ENCODE data around the gene HACD2.

HACD2 gene

GRCh38 chr3:123568875-123569274, 16.0 kb downstream of the HACD2 start:
- DNase-seq (ENCODE audit: low spot score): no peak

GRCh38 chr3:123568034-123568433, 16.8 kb downstream of the HACD2 start:
- no peak for DNase-seq (ENCODE audit: low spot score)

GRCh38 chr3:123564056-123564455, 20.8 kb downstream of the HACD2 start:
- DNase-seq (ENCODE audit: low spot score): no peak

- no peak for DNase-seq (ENCODE audit: low spot score)
Observed at GRCh38 chr3:123562547-123562946, 22.3 kb downstream of the HACD2 start.

- DNase-seq (ENCODE audit: low spot score): no peak
Observed at GRCh38 chr3:123561188-123561587, 23.7 kb downstream of the HACD2 start.

- DNase-seq (ENCODE audit: low spot score): peak; percentile 50
Observed at GRCh38 chr3:123559040-123559861, 25.6 kb downstream of the HACD2 start.

GRCh38 chr3:123553536-123553935, 31.3 kb downstream of the HACD2 start:
- no peak for DNase-seq (ENCODE audit: low spot score)

GRCh38 chr3:123552768-123553167, 32.1 kb downstream of the HACD2 start:
- DNase-seq (ENCODE audit: low spot score): no peak

- peak; percentile 39 for DNase-seq (ENCODE audit: low spot score)
Observed at GRCh38 chr3:123552095-123552714, 32.6 kb downstream of the HACD2 start.

- no peak for DNase-seq (ENCODE audit: low spot score)
Observed at GRCh38 chr3:123547881-123548519, 36.9 kb downstream of the HACD2 start.

GRCh38 chr3:123546133-123546755, 38.6 kb downstream of the HACD2 start:
- DNase-seq (ENCODE audit: low spot score): no peak

GRCh38 chr3:123543950-123544349, 40.9 kb downstream of the HACD2 start:
- DNase-seq (ENCODE audit: low spot score): no peak

- DNase-seq (ENCODE audit: low spot score): no peak
Observed at GRCh38 chr3:123540285-123540684, 44.6 kb downstream of the HACD2 start.

GRCh38 chr3:123536153-123536895, 48.5 kb downstream of the HACD2 start:
- no peak for DNase-seq (ENCODE audit: low spot score)

- DNase-seq (ENCODE audit: low spot score): no peak
Observed at GRCh38 chr3:123535580-123535979, 49.3 kb downstream of the HACD2 start.

- DNase-seq (ENCODE audit: low spot score): no peak
Observed at GRCh38 chr3:123534264-123534663, 50.6 kb downstream of the HACD2 start.

- no peak for DNase-seq (ENCODE audit: low spot score)
Observed at GRCh38 chr3:123533554-123534159, 51.2 kb downstream of the HACD2 start.

GRCh38 chr3:123528130-123528529, 56.7 kb downstream of the HACD2 start:
- no peak for DNase-seq (ENCODE audit: low spot score)

GRCh38 chr3:123527046-123527445, 57.8 kb downstream of the HACD2 start:
- DNase-seq (ENCODE audit: low spot score): no peak

GRCh38 chr3:123526474-123526873, 58.4 kb downstream of the HACD2 start:
- DNase-seq (ENCODE audit: low spot score): no peak

- no peak for DNase-seq (ENCODE audit: low spot score)
Observed at GRCh38 chr3:123525433-123525832, 59.4 kb downstream of the HACD2 start.

- no peak for DNase-seq (ENCODE audit: low spot score)
Observed at GRCh38 chr3:123524981-123525380, 59.9 kb downstream of the HACD2 start.
